ENCODE results near the gene GGT6.

Gene GGT6

DNA sequence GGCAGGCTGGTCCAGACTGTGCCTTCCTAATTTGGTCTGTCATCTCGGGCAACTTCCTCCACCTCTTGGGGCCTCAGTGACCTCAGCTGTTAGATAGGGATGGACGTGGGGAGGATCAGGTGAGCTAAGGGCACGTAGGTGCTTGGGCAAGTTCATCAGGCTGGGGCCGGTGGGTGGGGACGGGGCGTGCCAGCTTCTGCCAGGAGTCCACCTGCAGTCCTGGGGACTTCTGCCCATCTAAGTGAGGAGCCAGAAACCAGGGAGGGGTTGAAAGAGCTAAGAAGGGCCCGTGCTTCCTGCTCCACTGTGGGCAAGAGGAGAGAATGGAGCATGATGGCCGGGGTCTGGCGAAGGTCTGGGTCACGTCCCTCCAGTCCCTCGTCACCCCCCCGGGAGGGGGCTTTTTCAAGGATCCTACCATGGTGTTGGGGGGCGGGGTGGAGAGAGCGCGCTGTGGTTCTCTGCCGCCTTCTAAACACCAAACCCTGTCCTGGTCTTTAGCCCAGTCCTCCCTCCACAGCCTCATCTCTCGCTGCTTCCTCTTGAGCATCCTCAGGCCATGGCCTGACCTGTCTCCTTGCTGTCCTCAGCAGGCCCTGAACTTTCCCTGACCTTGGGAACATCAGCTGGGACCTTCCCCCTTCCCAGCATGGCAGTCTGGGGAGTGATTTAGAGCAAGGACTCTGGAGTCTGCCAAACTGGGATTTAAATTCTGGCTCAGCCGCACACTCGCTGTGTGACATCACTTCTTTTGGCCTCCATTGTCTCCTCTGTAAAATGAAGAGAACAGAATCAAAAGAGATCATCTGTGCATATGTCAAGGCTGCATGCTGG is 40.1 kb downstream of the GGT6 start:
- no peak for DNase-seq (ENCODE audit: low read depth)

DNA sequence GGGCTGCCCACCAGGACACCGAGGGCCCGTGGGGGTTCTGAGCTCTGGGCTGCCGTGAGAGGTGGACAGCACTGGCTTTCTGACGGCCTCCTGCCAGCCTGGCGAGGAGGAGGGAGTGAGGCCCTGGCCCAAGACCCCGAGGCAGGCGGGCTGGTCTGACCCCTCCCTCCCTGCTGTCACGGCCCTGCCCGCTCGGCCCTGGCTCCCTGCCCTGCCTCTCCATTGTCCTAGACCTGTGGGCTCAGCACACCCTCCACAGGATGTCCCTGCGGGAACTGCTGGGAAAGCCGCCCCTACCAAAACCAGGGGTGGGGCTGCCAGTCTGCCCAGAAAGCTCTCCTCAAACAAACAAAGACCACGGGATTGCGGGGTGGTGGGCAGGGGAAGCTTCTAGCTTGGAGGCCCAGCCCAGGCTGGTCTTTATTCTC is 41.0 kb downstream of the GGT6 start:
- no peak for DNase-seq (ENCODE audit: low read depth)

DNA sequence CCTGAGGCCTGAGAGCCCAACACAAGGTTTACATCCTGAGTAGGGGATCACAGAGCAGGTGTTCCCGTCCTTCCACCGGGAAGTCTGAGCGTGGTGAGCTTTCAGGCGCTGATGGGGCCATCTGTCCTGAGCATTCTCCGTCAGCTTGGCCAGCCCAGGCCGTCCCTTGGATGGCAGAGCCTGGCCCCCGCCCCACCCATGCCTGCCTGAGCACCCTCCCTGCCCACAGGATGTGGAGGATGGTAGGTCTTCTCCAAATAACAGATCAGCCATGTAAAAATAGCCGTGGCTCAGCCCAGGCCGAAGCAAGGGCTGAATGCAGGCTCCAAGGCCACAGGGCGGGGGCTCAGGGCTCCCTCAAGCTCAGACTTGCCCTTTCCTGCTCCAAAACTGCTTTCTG is 41.5 kb downstream of the GGT6 start:
- DNase-seq (ENCODE audit: low read depth) = no peak

DNA sequence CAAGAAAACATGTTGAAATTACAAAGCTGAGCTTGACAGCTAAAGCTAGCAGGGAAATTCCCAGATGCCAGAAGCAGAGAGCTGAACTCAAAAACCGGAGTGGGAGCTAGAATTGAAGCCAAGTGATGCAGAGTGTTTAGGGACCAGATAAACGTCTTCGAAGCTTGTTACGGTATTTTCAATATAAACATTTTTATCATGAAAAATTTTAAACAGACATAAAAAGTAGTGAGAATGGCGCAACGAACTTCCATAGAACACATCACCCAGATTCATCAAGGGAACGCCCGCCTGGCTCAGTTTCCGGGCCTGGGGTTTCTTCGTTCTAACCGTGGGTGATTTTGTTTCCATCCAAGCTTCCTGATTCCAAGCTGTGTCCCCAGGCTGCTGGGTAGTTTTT is 43.6 kb downstream of the GGT6 start:
- DNase-seq (ENCODE audit: low read depth) = no peak

DNA sequence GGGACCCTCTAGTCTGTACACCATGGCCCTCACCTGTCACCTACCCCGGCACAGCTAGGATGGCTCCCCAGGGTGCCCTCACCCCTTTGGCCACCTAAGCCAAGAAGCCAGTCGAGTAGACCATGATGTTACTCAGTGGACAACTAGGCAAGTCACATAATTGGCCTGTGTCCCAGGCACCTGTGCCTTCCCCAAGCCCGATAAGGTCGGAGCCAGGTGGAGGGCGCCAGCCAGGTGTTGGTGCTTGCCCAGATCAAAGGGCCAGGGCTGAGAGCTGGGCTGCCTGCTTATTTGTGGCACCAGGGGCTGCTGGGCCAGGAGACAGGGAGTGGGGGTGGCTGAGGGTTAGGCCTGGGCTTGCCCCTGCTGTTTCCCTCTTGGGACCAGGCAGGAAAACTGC is 44.9 kb downstream of the GGT6 start:
- no peak for DNase-seq (ENCODE audit: low read depth)

DNA sequence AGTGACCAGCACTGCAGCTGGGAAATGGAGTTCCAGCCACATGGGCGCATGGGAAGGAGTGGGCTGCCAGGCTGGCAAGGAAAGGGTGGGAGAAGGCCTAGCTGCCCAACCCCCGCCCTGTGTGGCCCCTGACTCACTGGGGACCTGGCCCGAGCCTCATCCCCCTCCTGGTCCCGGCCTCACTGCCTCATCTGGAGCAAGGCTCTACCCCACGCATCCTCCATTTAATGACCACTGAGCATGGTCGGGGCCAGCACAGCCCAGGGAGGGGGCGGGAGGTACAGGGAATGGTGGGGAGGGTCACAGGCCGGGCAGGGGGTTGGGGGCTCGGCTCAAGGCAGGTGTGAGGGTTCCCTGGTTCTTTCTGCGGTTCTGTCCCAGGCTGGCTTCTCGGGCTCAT is 45.6 kb downstream of the GGT6 start:
- no peak for DNase-seq (ENCODE audit: low read depth)

DNA sequence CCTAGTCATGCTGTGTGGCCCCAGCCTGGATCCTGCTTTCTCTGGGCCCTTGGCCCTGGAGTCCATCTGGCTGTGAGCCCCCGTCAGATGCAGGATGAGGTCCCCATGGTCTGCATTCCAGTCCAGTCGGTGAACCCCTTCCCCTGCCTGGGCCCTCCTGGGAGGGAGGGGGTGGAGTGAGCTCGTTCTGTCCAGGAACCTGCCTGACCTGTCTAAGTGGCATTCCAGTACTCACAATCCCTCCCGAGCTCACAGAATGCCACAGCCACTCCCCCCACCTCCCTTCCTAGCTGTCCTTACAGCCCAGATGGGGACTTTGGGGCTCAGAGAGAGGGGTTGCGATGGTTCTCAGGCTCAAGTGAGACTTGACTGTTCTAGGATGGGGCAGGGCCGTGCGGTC is 46.2 kb downstream of the GGT6 start:
- DNase-seq (ENCODE audit: low read depth) = no peak

DNA sequence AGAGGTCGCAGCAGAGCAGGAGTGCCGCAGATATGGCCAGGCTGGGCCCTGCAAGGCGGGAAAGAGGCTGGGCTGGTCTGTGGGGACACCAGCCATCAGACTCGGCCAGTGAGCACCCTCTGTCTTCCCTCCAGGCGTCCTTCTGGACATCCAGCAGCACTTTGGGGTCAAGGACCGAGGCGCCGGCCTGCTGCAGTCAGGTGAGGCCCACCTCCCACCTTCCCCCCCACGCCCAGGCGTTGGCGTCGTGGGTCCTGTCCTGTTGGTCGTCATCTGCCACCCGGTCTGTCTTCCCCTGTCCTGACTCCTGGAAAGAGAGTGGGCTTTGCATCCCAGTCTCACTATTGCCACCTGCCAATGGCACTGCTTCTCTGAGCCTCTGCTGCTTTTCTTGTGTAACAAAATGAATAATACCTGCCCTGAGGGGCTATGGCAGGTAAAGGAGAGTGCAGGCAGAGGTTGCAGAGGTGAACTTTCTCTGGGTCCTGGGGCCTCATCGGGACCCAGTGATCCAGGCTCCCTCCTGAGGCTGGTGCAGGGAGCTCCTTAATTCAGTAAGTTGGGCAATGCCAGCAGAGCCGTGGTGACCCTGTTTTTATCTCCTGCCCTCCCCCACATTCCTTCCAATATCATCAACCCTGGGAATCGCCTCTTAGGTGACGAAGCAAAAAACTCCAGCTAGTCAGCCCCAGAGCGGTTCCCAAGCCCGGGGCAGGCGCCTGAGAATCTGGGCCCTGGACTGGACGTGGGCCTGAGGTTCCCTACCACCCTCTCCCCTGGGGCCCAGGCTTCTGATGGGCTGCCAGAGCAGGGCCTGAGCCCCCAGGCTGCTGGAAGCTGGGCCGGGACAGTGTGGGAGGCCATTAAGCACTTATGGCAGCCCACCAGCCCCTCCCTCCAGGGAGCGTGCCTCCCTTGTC is 47.0 kb downstream of the GGT6 start:
- DNase-seq (ENCODE audit: low read depth) = no peak

DNA sequence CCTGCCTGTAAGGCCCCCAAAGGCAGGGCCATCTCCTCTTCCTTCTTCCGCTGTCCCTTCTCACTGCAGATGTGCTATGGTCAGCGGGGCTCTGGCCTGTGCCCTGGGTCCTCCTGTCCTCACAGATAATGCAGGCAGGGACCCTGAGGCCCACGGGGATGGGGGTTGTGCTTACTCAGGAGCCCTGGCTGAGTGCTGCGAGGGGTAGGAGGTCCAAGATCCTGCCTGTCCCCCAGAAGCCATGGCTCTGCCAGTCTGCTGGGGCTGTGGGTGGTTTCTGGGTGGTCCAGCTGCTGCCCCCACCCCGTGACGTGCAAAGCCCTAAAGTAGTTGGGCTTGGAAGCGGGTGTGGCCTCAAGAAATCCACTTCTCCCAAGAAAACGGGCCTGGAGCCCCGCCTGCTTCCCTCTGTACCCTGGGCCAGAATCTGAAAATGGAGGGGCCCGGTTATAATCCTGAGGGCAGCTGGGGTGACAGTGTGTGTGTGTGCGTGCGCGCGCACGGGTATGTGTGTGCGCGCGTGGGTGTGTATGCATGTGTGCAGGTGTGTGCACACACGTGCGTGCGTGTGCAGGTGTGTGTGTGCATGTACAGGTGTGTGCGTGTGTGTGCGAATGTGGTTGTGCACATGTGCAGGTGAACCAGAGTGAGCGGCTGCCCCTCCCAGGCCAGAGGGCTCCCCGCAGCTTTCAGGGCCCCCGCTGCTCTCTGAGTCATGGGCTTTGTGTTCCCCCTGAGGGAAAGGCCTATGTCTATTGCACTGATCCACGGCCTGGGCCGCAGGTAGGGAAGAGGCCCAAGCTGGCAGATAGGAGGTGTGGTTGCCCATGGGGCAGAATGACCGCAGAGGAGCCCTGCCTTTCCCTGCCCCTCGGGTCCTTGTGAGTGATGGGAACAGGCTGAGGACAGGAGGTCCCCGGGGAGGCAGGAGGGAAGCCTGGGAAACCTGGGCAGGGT is 47.9 kb downstream of the GGT6 start:
- DNase-seq (ENCODE audit: low read depth) = no peak

DNA sequence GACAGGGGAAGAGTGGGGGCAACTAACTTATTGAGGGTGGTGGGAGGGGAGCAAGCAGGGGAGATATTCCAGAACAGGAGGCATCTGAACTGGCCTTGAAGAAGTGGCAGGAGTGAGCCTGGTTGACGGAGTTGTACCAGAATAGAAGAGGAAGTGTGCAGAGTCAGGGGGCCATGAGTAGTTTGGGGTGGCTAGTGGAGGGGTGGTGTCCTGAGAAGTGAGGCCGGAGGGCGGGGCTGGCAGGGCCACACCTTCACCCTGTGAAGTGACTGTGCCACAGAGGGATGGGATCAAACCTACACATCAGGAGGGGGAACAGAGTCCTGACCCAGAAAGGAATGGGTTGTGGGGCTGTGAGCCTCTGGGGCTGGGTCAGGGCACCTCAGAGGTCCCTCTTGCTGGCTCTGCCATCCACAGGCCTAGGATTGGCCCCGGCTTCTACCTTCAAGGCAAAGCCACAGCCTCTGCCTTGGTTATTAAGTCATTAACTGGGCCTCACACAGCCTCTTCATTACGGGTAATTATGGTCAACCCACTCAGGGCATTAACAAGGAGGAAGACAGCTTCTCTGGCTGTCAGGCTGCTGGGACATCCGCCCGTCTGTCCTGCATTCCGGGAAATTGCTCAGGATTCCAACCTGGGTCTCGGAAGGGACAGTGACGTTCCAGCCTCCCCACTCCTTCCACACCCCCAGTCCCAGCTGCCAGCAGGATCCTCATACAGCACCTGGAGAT is 49.0 kb downstream of the GGT6 start:
- no peak for DNase-seq (ENCODE audit: low read depth)

DNA sequence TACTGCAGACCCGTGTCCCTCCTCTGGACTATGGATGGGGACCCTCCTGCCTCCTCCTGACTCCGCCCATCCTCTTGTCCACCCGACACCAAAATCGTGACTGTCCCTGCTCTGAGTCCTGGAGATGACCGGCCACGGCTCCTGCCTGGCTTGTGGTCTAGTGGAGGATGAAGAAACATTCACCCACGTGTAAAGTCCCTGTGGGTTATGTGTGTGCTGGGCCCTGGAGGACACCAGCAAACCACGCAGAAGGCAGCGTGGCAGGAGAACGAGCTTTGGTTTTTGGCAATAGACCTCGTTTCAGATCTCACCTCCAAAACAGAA is 49.8 kb downstream of the GGT6 start:
- DNase-seq (ENCODE audit: low read depth) = no peak

DNA sequence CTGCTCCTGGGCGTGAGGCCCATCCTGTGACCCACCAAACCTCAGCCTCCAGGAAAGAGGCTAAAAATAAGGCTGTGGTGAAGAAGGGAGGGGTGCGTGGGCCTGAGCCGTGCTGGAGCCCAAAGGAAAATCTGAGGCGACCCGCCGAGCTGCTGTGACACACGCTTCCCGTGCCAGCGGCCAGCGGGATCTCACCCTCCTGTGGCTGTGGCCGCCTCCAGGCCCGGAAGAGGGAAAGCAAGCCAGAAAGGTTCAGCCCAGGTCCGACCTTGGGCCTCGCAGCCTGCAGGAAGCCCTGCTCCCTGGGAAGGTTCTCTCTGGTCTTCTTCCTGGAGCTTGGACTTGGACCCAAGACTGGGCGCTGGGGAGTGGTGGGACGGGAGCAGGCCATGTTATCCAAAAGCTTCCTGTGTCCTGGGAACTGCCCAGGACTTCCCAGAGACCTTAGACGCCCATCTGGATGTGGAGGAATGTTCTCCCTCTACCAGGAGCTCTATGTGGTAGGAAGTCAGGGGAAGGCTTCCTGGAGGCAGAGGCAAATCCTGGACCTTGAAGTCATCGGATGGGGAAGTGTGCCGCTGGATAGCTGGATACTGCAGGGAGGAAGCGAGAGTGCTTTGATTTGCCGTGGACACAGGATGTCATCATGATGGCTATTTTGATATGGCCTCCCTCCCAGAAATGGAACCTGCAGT is 50.3 kb downstream of the GGT6 start:
- no peak for DNase-seq (ENCODE audit: low read depth)

DNA sequence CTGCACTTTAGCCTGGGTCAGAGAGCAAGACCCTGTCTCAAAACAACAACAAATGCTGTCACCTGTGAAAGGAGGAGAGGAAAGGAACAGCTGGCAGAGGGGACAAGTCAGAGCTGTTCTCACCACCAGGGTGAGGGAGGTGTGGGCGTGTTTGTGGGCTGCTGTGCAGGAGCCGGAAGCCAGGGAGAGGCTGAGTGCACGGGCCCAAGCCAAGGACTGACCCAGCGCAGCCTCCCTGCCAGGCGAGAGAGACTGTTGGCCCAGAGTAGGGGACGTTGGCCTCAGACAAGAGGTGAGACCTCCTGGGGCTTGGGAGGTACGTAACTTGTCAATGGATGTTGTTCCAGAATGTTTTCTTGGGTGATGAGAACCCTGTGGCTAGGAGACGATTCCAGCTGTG is 51.0 kb downstream of the GGT6 start:
- DNase-seq (ENCODE audit: low read depth) = no peak

DNA sequence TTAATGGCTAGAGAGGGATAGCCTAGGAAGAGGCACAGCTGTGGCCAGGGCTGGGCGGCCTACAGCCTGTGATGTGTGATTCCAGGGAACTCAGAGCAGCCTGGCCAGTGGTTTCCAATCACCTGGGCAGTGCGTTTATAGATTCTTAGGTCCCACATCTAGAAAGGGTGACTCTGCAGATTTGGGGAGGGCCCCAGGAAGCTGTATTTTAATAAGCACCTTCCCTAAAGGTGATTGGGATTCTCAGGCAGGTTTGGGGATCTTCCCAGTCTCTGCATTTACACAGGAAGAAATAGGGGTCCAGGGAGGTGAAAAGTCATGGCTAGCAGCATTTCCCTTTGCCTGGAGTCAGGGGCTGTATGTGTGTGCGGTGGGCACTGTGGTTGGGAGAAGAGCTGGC is 52.2 kb downstream of the GGT6 start:
- DNase-seq (ENCODE audit: low read depth) = no peak

DNA sequence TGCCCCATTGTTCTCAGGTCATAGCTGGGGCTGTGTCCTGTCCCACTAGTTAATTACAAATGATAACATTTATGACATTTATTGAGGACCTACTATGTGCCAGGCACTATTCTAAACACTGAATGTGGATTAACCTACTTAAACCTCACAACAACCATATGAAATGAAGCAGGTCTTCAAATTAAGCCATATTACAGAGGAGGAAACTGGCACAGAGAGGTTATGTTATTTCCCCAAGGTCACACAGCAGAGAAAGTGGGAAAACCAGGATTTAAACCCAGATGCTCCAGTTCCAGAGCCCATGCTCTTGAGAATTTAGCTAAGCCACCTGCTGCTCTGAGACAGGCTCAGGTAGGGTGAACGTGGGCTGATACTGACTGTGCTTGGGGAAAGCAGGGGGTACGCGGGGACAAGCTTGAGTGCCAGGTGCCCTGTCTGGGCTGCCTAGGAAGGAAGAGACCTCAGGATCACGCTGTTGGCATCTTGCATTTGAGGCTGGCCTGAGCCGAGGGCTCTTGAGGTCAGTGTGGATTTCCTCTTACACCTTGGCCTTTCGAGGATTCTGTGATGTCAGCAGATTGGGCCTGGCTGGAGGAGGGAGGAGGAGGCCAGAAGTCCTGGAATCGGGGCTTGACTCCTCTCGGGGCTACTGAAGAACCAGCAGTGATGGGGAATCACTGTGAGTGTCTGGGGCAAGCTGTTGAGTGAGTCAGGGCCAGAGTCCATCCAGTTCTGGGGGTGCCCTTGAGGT is 52.8 kb downstream of the GGT6 start:
- DNase-seq (ENCODE audit: low read depth) = no peak

All from GM04504 (cell line).